GM12801 (cell line): Measurements from ENCODE around the gene ATP6V0D1.

Experiments
- TF ChIP-seq, protein P1 (sequence below): IDR thresholded peaks from one replicate; pipeline ENCODE4 v1.5.1; 2011; ENCODE audit warnings: control low read depth; ENCODE audit not compliant: insufficient read length; ENCODE audit errors: extremely low read depth

The ATP6V0D1 gene

GRCh38 chr16:67392301-67393059 is 88.5 kb downstream of the ATP6V0D1 start:
- TF ChIP-seq, protein P1, sequence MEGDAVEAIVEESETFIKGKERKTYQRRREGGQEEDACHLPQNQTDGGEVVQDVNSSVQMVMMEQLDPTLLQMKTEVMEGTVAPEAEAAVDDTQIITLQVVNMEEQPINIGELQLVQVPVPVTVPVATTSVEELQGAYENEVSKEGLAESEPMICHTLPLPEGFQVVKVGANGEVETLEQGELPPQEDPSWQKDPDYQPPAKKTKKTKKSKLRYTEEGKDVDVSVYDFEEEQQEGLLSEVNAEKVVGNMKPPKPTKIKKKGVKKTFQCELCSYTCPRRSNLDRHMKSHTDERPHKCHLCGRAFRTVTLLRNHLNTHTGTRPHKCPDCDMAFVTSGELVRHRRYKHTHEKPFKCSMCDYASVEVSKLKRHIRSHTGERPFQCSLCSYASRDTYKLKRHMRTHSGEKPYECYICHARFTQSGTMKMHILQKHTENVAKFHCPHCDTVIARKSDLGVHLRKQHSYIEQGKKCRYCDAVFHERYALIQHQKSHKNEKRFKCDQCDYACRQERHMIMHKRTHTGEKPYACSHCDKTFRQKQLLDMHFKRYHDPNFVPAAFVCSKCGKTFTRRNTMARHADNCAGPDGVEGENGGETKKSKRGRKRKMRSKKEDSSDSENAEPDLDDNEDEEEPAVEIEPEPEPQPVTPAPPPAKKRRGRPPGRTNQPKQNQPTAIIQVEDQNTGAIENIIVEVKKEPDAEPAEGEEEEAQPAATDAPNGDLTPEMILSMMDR: no peak

DNA sequence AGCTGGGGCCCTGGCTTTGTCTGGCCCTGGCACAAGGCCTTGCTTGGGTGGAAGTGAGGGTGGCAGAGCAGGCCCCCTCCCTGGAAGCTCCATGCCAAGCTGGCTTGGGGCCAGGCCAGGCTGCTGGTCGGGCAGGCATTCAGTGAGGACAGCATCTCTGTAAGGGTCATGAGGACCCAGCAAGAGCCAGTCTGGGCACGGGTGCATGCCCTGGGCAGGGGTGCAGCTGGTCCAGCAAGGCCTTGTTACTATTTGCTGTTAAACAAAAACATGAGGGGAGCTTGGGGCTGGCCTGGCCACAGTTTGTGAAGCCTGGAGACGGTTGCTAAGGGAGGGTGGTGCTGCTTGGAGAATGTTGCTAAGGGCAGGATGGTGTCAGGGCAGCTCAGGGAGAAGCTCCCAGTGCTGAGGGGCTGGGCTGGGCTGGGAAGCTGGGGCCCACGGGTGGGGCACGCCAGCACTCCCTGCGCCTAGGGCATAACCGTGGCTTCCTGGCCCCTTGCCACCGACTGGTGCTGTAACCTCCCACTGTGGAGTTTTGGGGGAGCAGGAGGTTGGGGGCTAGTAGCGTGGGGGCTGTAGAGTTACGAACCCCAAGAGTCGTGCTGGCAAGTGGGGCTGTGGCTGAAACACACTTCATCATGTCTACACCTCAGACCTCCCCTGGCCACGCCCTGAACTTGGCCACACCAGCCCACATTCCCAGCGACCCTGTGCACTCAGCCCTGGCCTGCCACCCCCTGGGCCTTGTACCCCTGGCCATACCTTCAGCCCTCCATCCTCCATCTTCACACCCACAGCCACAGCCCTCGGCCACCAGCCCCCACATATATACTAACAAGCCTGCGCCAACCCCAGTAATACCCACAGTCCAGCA is 89.3 kb downstream of the ATP6V0D1 start:
- TF ChIP-seq, protein P1: no peak

GRCh38 chr16:67390816-67391423 is 90.0 kb downstream of the ATP6V0D1 start:
- TF ChIP-seq, protein P1: no peak

DNA sequence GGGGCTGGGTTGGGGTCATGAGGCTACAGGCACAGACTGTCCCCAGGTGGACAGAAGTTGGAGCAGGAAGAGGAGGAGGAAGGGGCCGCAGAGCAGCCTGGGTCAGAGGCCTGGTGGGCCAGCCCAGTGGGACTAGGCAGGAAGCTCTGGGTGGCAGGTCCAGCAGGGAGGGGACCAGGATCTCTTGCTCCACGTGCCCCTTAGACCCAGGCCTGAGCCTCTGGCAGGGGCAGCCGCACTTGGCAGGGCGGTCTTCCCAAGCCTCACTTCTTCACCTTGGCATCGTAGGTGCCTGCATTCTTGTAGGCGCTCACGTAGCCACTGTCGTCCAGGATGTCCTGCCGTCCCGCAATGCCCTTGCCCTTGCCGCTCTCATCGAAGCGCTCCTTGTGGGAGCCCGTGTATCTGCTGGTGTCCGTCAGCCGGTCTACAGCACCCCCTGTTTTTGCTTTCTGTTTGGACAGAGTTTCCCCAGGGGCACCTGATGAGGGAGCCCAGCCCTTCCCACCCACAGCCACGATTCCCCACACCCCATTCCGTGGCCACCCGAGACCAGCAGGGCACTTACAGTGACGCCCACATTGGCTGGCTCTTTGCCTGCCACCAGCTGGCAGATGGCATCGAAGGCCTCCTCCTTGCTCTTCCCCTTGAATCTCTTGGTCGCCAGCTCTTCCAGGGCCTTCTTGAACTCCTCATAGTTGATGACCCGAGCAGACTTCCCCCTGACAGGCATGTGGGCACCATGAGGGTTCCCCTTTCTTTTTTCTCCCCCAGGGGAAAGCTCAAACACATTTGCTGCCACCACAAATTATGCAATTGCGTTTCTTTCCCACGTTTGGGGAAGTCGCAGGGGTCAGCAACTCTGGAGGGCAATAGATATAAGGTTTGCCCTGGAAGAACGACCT is 90.8 kb downstream of the ATP6V0D1 start:
- TF ChIP-seq, protein P1: no peak

DNA sequence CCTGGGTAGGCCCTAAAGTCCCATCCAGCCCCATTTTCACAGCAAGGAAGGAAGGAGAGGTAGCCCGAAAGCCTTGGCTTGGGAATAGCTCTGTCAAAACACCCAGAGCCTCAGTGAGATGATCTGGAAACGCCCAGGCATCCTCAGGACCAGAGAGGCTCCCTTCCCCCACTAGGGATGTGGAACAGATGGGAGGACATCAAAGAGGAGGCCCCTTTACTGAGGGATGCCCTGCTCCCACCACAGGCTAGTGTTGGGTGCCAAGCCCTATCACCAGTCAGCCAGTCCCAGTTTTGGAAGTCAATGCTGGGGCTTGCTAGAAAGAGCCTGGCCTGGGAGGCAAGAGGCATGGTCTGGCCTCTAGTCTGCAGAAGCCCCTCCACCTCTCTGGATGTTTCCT is 92.4 kb downstream of the ATP6V0D1 start:
- TF ChIP-seq, protein P1: no peak

- TF ChIP-seq, protein P1: no peak
Observed at GRCh38 chr16:67388191-67388590, 92.8 kb downstream of the ATP6V0D1 start.
